LoVo (cell line): ENCODE results near the gene GLCE.
"Not testable (repeated sequence)": the region's sequence is repeated elsewhere in the genome, so short reads cannot be mapped to it uniquely, and the experiment has no call there.

ENCODE experiments used
- DNase-seq: peaks from one replicate; pipeline ENCODE4 v3.0.0-alpha.2; 2016; ENCODE audit warnings: low spot score

The GLCE gene

DNA sequence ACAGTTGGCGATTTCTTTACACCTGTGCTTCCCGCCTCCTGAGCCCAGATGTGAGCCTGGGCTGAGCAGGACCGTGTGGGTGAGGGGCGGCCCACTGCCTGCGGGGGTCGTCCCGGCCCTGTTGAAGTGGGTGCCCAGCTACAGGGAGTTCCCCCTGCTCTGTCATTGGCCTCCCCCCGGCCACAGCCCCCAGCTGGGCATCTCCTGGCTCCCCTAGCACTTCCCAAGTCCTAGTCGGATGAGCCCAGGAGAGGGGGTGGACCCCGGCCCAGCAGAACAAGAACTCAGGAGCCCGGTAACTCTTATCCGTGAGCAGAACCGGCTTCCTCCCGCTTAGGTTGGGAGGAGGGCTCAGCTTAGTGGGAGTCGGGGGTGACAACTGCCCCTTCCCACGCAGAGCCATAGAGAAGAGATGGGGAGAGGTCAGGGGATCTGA, 139.0 kb downstream of the GLCE start:
- no peak for DNase-seq

DNA sequence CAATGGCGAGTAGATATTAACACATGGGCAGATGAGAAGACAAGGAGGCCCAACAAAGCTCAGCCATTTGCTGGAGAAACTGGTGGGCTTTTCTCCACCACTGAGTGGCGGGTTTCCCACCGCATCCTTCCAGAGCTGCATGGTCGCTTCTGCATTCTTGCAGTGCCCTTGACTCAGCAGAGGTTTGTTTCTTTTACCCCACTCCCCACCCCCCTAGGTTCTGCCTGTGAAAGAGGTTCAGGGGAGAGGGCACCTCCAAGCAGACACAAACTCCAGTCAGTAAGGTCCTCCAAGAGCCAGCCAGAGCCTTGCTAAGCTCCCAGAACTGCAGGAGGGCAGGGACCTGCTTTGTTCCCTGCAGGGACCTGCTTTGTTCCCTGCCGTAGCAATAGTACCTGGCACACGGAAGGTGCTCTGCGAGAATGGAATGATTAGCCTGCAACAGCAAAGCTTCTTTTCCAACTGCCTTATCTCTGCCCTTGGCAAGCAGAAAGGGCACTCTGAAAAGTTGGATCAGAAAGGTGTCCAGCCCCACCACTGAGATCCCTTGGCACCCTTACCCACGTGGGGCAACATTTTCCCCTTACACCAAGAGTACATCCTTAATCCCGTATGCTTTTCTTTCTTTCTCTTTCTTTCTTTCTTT, 139.6 kb downstream of the GLCE start:
- DNase-seq = no peak

DNA sequence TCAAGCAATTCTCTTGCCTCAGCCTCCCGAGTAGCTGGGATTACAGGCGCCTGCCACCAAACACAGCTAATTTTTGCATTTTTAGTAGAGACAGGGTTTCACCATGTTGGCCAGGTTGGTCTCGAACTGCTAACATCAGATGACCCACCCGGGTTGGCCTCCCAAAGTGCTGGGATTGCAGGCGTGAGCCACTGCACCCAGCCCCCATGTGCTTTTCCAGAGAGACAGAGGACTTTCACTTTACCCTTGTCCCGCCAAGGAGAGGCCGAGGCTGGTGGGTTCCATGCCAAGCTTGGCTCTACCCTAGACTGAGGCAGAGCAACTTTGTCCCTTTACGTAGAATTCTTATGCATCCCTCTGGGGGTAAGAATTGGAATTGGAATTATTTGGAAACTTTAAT, 140.7 kb downstream of the GLCE start:
- DNase-seq = not testable (repeated sequence)

DNA sequence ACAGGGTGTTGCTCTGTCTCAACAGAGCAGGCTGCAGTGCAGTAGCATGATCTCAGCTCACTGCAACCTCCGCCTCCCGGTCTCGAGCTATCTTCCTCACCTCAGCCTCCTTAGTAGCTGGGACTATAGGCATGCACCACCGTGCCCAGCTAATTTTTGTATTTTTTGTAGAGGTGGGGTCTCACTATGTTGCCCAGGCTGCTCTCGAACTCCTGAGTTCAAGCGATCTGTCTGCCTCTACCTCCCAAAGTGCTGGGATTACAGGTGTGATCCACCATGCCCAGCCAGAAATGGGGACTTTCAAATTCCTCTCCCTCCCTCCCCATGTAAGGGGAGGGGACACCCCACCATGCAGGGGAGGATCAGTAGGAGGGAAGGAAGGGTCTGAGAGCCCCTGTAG, 141.7 kb downstream of the GLCE start:
- not testable (repeated sequence) for DNase-seq

DNA sequence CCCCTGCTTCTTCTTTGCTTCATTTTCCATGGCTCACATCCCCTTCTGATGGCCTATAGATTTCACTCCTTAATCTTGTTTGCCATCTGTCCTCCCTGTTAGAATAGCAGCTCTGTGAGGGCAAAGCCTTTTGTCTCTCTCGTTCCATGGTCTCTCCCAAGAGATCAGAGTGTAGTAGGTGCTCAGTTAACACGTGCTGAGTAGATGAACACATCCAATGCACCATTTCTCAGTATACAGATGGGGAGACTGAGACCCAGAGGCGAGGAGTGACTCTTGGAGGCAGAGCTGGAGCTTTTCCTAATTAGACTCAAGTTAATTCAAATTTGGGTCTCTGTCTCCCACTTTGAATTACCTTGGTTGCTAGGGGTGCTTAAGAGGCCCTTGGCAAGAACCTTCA, 142.5 kb downstream of the GLCE start:
- no peak for DNase-seq

- no peak for DNase-seq
These were observed 143.1 kb downstream of the GLCE start for GRCh38 chr15:69303337-69304181.

- no peak for DNase-seq
These were observed 143.7 kb downstream of the GLCE start for GRCh38 chr15:69304182-69304545.

DNA sequence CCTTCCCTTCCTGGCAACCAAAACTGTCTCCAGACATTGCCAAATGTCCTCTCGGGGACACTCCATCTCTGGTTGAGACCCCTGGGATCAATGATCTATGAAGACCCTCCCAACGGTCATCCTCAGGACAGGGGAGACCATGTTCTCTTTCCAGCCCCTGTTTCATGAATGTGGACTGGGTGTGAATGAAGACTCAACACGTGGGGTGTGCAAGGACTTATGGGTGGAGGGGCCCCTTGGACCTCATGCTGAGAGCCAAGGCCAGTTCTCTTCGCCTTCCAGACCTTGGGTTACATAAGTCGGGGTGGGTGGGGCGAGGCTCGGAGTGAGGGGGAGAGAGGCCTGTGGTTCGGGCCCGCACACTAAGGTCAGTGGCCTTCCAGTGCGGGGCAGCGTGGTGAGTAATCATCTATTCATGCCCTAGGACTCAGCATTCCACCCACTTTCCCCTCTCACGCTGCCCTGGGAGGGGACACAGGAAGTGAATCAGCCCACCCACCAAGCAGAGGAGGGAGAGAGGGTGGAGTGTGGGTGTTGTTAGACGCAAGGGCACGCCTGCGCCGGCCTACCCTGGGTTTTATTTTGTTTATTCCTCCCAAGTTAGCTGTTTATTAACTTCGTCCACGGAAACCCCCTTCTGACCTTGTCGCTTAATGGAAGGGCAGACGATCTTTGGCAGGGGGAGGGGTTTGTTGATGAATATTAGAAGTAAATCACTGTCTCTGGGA, 144.9 kb downstream of the GLCE start:
- DNase-seq = peak; percentile 36

DNA sequence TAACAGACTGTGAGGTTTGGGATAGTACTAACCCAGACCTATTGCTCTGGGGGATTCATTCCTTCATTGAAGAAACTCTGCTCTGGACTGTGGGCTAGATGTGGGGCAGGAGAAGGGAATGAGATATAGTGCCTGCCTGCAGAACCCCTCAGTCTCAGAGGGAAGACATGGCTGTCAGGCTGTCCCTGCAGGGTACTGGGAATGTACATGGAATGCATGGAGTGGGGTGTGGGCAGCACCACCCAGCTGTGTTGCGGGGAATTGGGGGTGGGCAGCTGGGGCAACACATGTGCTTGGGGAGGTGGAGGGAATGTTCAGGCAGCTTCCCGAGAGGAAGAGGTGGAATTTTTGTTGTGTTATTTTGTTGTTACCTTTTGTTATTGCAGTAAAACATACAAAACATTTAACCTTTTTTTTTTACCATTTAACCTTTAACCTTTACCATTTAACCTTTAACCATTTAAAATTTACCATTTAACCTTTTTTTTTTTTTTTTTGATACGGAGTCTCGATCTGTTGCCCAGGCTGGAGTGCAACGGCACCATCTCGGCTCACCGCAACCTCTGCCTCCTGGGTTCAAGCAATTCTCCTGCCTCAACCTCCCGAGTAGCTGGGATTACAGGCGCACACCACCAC, 145.6 kb downstream of the GLCE start:
- no peak for DNase-seq

- DNase-seq = no peak
These were observed 147.5 kb downstream of the GLCE start for GRCh38 chr15:69307939-69308338.

GRCh38 chr15:69308949-69309348, 148.5 kb downstream of the GLCE start:
- DNase-seq = no peak

- DNase-seq = no peak
These were observed 150.9 kb downstream of the GLCE start for GRCh38 chr15:69311319-69311721.

DNA sequence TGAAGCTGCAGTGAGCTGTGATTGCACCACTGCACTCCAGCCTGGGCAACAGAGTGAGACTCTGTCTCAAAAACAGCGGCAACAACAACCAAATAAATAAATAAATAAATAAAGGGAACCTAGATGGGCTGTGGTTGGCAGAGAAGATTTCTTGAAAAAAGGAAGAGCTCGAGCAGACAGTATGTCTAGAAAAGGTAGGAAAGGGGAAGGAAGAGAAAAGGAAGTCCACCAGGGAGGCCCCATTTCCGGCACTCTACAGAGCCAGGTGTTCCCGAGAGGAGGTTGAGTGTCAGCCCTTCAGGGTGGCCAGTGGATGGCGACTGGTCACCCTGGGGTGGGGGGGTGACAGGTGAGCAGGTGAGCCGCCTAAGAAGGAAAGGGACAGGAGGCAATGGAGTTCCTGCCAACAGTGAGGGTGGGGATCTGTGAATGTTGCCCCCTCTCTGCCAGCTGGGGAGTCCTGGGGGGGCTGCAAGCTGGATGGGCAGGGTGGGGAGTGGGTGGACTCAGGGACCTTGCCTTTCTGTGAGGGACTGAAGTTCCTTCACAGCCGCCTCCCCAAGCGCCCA, 153.1 kb downstream of the GLCE start:
- no peak for DNase-seq

DNA sequence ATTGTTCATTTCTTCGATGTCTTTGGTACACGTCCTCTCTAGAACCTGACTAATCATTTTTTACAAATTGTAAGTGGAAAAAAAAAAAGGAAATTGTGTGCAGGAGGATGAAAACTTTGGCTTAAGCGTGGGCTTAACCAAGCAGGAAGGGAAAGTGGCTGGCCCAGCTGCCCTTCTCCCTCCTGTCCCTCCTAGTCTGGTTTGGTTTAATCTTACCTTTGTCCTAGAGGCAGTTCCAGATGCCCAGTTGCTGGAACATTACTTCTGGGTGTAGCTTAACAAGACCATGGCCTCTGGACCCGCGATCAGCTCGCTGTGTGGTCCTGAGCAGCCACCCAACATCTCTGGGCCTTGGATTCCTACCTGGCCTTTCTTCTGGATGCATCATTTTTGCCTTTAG, 153.7 kb downstream of the GLCE start:
- no peak for DNase-seq

DNA sequence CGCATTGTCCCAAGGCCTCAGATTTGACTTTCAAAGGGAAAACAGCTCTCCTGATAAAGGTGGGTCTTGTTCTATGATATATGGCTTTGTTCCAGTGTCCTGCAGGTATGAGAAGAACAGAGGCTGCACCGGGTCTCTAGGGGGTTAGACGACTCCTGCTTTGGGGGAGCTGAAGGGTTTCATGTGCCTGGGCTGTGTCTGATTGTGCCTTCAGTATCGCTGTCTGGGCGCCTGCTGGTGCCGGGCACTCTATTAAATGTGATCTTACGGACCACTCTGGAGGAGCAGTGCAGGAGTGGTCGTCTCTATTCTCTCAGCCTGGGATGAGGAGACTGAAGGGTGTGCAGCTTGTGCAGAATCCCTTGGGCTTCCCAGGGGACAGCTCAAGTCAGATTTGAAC, 154.3 kb downstream of the GLCE start:
- no peak for DNase-seq

DNA sequence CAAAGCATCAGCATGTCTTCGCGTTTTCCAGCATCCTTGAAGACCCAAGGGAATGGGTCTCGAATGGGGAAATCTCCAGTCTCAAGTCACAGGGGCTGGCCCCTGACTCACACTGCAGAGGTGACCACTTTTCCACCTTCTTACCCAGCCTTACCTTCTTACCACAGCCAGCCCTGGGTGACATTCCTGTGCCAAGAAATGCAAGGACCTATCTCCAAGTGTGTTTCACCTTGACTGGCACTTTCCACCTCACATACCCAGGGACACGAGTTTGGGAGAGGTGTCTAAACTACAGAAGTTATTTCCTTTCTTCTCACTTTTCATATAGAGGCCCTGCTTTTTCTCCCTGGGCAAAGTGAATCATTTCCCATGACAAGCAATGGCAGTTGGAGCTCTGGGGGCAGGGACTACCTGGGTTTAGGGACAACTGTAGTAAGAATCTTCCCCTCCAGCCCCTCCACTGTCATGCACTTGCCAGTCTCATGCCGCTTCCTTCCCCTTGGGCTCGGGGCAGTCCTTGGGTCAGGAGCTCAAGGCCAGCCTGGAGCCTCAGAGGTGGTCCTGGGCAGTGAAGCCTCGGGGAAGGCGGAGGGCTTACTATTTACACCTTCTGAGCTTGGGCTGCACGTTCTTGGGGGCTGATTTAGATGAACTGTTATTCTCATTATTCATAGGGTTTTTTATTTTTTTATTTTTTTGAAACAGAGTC, 155.1 kb downstream of the GLCE start:
- DNase-seq = no peak

DNA sequence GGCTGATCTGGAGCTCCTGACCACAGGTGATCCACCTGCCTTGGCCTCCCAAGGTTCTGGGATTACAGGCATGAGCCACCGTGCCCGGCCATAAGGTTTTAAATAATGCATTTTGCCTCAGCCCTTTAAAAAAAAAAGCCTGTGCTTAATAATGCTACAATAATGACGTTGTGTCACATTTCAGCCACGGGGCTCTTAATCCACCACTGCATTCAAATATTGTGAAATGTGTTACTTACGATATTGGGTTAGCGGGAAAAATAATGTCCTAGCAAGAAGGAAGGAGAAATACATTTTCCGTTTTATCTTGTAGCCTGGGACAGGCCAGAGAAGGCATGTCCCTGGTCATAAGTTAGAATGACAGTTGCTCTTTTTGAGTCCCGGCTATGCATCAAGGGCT, 155.9 kb downstream of the GLCE start:
- DNase-seq = no peak

- DNase-seq = no peak
These were observed 157.0 kb downstream of the GLCE start for GRCh38 chr15:69317392-69317841.

DNA sequence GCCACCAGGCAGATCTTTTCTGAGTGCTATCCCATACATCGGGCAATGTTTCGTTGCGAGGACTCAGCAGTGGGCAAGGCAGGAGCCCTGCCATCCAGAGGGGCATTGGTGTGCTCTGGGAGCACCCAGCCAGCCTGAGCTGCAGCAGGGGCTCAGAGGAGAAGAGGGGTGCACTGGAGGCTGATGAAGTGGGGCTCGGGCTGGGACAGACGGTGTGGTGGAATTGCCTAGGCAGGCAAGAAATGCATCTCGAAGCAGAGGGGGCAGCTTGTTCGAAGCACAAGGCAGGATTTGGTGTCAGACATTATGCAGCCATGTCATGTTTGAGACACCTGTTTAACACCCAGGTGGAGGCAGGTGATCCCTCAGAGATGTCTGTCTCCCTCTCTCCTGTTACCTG, 157.6 kb downstream of the GLCE start:
- no peak for DNase-seq

DNA sequence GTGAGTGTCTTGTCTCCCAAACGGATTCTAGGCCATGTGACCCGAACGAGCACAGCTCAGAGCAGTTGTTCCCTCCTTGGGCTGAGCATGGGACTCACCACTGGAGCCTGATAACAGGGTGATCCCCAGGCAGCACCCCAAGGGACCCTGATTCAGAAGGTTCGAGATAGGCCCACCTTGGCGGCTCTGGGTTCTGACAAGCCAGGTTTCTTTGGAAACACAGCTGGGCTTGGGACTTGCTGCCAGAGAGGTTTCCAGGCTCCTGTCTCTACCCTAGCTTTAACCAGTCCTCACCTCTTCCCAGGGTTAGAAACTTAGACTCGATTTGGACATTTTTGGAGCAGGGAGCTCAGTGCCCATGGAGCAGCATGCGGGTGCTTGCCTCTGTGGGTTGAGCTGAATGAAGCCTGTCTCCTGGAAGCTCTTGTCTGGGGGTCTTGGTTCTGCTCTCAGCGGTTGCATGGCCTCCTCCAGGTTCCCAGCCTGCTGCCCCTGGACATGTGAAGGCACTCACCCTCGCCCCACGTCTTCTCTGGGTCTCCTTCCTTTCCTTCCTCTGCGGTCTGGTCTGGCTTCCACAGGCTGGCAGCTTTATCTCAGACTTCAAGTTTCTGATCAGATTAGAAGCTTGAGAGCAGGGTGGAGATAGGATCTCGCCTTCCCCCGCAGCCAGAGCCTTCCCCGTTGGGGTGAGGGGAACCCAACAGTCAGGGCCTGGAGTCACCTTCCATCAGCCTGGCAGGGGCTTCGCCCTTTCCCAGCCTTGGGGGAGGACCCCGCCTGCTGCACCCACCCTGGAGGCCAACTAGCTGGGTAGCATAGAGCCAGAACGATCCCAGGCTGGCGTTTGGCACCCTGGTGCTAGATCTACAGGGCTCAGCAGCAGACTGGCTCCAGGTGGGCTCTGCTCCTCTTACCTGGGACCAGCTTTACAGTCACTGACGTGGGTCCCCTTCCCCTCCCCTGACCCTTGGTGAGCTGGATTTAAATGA, 159.2 kb downstream of the GLCE start:
- DNase-seq = no peak
